Urinary bladder (tissue), 4 donors: Measurements from ENCODE around the gene CD47. TPM values are rescaled to one million over a fixed set of nuclear protein-coding genes. Genes with fewer than 3 reads are reported as not detected.

ENCODE experiments used
- DNase-seq: peaks from one replicate; pipeline ENCODE4 v3.0.0-alpha.2; 2015; ENCODE audit errors: extremely low spot score
- H3K27ac ChIP-seq: one replicate; pipeline ENCODE4 v1.5.1; 2013; ENCODE audit warnings: low read depth, mild to moderate bottlenecking, moderate library complexity
- H3K36me3 ChIP-seq: one replicate; pipeline ENCODE4 v1.6.1; 2013; ENCODE audit warnings: mild to moderate bottlenecking, moderate library complexity; ENCODE audit not compliant: insufficient read depth
- H3K4me1 ChIP-seq: one replicate; pipeline ENCODE4 v1.6.1; 2013; ENCODE audit warnings: mild to moderate bottlenecking, moderate library complexity; ENCODE audit not compliant: insufficient read depth
- H3K4me3 ChIP-seq: one replicate; pipeline ENCODE4 v1.5.1; 2013; ENCODE audit warnings: low read depth, low read length
- WGBS: extraction: QIAGEN DNeasy Blood & Tissue Kit; methylation state at CpG from one replicate; pipeline ENCODE4 v1.1.7; 2013; 5-methylcytosine and 5-hydroxymethylcytosine counted together
- polyA plus RNA-seq: library from polyadenylated mRNA; stranded (reverse); fragments of 200-250 nt; gene quantifications from one replicate; pipeline ENCODE4 v1.2.3, GENCODE V29; 2013
- total RNA-seq: library from RNA; depleted of rRNA; stranded (reverse); fragments of >200 nt; gene quantifications from one replicate; pipeline ENCODE4 v1.2.3, GENCODE V29; 2014
- donor health status: healthy with polysubstance abuse.
- donor health status: healthy.

The CD47 gene
- total and polyA plus RNA-seq, 2 donors: 39.2 to 155 TPM

DNA sequence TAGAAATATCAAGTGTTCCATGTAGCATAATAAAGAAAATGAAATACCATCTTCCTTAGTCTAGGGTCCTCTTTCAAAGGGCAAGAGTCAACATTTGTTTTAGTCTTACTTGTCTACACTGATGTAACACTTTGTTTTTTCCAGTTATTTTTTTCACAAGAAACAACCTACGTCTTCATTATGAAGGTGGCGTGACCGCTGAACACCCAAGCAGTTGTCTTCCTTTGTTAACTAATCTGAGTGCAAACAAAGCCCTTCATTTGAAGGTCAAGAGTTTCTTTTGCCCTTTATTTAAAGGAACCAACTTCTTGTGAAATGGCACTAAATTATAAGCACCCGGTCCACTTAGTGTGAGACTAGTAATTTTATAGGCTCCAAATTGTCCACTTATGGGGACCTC, 73.2 kb downstream of the CD47 start:
- Histone ChIP-seq H3K4me3 (no peak overlapping the region), H3K4me1 (no peaks in the 10 kb centered on the region), H3K36me3 (no peaks in the 10 kb centered on the region), H3K27ac (no peak overlapping the region)
- DNase-seq: no peak
- 80% methylated on average over 4 of the region's 4 CpGs for WGBS

DNA sequence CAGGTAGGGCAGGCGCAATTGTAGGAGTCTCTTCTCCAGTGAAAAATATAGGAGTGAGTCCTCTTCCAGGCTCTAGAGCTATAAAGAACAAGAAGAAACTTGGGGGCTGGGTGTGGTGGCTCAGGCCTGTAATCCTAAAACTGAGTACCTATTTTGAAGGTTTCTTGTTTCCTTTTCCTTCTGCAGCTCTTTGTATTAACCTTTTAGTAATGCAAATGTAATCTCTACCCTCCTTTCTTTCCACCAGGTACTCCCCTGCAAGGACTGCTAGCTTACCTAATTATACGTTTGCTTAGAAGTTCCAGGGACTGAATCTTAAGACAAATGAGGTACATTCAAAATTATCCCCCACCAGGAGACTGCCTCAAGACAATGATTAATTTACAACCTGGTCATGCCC, 75.9 kb downstream of the CD47 start:
- no peak for DNase-seq
- no peak overlapping the region for H3K4me3 ChIP-seq
- WGBS: 98% methylated on average over 2 of the region's 2 CpGs
- H3K27ac ChIP-seq: no peak overlapping the region
- no peaks in the 10 kb centered on the region for H3K4me1 ChIP-seq
- H3K36me3 ChIP-seq: no peaks in the 10 kb centered on the region

DNA sequence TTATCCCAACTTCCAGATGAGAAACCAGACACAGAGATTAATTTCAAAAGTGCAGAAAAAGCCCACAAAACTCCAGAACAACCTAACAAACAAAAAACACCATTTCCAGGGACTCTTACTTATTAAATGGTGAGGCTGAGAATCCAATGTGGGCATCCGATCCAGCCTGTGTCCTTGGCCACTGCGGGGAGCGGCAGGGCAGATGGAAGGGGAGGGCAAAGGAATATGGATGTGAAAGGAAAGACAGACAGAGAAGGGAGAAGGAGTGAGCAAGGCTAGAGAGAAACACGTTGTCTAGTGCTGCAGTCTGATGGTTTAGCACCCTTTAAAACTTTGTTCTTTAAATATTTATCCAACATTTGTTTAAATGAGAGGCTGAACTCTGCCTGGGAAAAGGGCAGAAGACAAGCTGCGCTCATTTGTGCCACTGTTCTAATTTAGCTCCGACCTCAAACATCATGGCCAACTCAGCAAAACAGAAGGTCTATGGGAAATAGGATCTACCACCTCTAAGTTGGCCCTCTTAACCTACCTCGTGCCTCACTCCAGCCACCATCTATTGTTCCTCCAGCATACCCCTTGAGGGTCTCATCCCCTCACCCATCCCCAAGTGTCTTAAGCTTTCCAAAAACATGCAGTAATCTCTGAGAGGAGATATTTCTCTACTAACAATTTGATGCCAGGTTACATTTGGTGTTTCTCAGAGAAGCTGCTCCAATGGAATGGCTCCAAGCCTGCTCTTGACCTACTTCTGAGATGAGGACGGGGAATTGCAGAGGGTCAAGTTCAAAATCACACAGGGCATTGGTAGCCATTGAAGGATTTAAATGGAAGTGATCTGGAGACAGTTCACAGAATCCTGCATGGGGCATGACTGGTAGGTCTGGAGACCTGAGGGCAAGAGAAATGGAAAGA, 77.4 kb downstream of the CD47 start:
- no peak overlapping the region for H3K4me3 ChIP-seq
- H3K27ac ChIP-seq: no peak overlapping the region
- H3K36me3 ChIP-seq: no peaks in the 10 kb centered on the region
- 59% methylated on average over 8 of the region's 8 CpGs for WGBS
- H3K4me1 ChIP-seq: no peaks in the 10 kb centered on the region
- DNase-seq: no peak

GRCh38 chr3:108012304-108012703, 78.5 kb downstream of the CD47 start:
- no peaks in the 10 kb centered on the region for H3K36me3 ChIP-seq
- no peak for DNase-seq
- H3K27ac ChIP-seq: no peak overlapping the region
- no peak overlapping the region for H3K4me3 ChIP-seq
- WGBS: 89% methylated on average over 8 of the region's 8 CpGs
- no peaks in the 10 kb centered on the region for H3K4me1 ChIP-seq

GRCh38 chr3:108011616-108012015, 79.2 kb downstream of the CD47 start:
- Histone ChIP-seq H3K36me3 (no peaks in the 10 kb centered on the region), H3K27ac (no peak overlapping the region), H3K4me1 (no peaks in the 10 kb centered on the region), H3K4me3 (no peak overlapping the region)
- WGBS: 88% methylated on average over 4 of the region's 4 CpGs
- no peak for DNase-seq

DNA sequence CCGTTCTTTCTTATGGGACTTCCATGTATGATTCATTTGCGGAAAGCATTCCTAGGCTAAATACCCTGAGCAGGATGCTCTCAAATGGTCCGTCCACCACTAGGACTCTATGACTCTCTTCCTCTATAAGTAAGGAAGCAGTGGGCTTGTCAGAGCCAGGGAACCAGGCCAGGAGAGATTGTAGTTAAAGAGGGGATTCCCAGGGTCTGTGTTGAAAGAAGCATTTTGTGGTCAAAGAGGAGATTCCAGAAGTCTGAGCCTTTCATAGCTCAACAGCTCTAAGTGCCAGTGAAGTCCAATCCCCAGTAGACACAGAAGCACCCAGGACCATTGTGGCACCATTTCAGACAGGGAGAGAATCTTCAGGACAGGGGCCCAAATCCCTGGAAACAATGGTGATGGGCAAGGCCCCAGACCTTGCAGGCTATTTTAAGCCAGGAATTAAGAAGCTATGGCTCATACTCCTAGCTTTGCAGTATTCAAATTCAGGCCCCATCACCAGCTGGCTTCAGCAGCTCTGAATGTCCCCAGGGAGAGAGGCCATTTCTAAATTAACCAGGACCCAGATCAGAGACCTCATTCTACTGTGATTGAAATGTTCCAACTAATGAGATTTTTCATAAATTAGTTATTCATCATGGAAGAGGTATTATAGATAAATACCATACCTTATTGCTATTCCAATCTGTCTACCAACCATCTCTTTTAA, 81.7 kb downstream of the CD47 start:
- WGBS: 85% methylated on average over 3 of the region's 3 CpGs
- H3K4me3 ChIP-seq: no peak overlapping the region
- H3K4me1 ChIP-seq: no peaks in the 10 kb centered on the region
- H3K27ac ChIP-seq: no peak overlapping the region
- H3K36me3 ChIP-seq: no peaks in the 10 kb centered on the region
- no peak for DNase-seq

DNA sequence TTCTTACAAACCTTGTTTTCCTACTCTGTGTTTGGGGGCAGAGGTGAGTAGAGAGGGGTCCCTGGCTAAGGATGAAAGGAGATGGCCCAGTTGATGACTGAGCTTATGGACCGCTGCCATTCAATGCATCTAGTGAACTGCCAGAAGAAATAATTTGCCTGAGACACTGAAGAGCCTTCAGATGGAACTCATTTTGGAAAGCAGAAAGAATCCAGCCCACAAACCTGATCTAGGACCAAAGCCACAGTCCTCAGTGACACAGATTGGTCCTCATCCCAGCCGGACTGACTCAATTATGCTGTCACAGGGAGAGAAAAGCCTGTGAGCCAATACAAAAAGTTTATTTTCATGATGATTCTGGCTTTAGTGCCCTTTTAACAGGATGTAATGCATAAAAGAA, 82.7 kb downstream of the CD47 start:
- WGBS: 83% methylated on average over 2 of the region's 2 CpGs
- no peak for DNase-seq
- H3K4me1 ChIP-seq: no peaks in the 10 kb centered on the region
- H3K27ac ChIP-seq: no peak overlapping the region
- no peak overlapping the region for H3K4me3 ChIP-seq
- H3K36me3 ChIP-seq: no peaks in the 10 kb centered on the region

- no peak for DNase-seq
- Histone ChIP-seq H3K36me3 (no peaks in the 10 kb centered on the region), H3K4me1 (no peaks in the 10 kb centered on the region), H3K27ac (no peak overlapping the region), H3K4me3 (no peak overlapping the region)
- WGBS: 31% methylated on average over 2 of the region's 2 CpGs
Observed at GRCh38 chr3:108006881-108007331, 83.9 kb downstream of the CD47 start.

DNA sequence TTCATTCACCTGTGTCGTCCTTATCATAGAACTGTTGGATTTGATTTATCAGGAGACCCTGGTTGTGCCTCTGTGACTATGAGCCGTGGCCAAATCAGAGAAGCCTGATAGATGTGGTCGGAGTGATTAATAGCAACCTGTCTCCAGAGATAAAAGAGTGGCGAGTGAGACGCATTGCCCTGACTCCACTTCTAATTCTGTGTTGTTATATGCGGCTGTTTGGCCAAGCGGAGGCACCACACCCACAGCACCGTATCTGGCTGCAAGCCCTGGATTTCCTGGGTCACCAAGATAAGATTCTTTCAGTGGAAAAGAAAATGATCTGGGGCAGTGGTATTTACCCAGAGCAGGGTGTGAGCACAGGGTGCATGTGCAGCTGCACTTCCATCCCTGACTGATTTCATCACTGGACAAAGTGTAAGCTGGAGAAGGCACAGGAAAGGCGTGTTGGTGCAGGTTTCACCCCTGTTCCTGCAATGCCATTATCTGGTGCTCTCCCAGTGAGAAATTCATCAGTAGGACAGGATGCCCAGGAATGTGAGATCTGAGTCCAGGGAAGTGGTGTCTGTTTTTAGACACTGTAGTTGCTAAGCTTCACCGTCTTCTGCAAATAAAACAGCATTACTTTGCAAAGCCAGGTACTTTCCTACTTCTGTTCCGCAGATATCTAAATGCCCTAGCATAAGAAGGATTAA, 84.6 kb downstream of the CD47 start:
- no peaks in the 10 kb centered on the region for H3K36me3 ChIP-seq
- DNase-seq: no peak
- no peak overlapping the region for H3K27ac ChIP-seq
- WGBS: 21% methylated on average over 11 of the region's 11 CpGs
- H3K4me3 ChIP-seq: no peak overlapping the region
- no peaks in the 10 kb centered on the region for H3K4me1 ChIP-seq

DNA sequence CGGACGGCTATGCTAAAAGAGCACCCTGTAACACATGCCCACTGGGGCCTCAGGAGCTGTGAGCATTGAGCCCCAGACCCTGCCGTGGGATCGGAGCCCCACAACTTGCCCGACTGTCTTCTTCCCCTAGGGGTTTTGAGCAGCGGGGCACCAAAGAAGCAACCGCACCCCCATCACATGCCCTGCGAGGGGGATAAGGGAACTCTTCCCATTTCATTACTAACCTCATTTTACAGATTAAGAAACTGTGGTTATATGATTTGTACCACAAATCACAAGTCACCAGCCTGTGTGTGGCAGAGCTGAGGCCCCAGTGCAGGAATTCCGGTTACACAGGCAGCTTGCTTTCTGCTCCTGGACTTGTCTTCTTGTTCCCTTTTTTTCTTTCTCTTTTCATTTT, 86.2 kb downstream of the CD47 start:
- no peaks in the 10 kb centered on the region for H3K4me1 ChIP-seq
- 83% methylated on average over 9 of the region's 9 CpGs for WGBS
- H3K36me3 ChIP-seq: no peaks in the 10 kb centered on the region
- no peak overlapping the region for H3K27ac ChIP-seq
- DNase-seq: no peak
- H3K4me3 ChIP-seq: no peak overlapping the region

DNA sequence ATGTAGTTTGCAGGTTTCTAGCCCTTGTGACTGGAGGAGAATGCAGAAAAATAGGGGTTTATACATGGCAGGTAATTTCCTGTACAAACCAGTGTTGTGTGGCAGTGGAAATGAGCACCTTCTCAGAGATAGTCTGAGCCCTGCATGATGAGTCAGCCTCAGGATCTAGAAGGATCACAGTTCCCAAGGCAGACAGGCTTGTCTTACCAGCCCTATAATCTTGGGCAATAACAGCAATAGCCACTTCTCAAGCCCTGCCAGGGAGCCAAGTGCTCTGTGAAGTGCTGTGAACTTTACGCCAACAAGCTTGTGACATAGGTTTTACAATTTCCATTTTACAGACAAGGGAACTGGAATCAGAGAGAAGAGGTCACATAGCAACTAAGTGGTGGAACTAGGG, 89.4 kb downstream of the CD47 start:
- 89% methylated on average over 1 of the region's 1 CpG for WGBS
- DNase-seq: no peak

GRCh38 chr3:107999215-107999775, 91.5 kb downstream of the CD47 start:
- 91% methylated on average over 5 of the region's 5 CpGs for WGBS
- Histone ChIP-seq H3K4me3 (no peak overlapping the region), H3K27ac (no peak overlapping the region), H3K4me1 (no peaks in the 10 kb centered on the region), H3K36me3 (no peaks in the 10 kb centered on the region)
- DNase-seq: no peak

More for the DNA sequence above, 89.4 kb downstream of the CD47 start:
- Histone ChIP-seq H3K4me3 (no peak overlapping the region), H3K4me1 (no peaks in the 10 kb centered on the region), H3K36me3 (no peaks in the 10 kb centered on the region), H3K27ac (no peak overlapping the region)

DNA sequence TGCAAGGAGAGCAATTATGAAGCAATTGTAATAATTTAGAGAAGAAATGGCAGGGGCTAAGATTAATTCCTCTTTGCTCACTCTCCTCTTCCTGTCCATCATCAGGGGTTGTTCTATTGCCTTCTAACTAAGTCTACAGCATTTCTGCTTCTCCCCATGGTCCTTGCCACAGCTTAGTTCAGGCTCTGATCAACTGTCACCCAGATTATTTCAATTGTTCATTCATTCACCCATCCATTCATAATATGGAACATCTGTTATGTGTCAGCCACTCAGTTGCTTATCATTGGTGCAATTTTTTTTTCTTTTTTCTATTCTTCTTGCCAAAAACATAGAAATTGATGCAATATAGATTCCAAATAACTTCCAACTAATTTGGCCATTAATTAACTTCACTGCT, 93.2 kb downstream of the CD47 start:
- H3K27ac ChIP-seq: no peak overlapping the region
- no peaks in the 10 kb centered on the region for H3K4me1 ChIP-seq
- DNase-seq: no peak
- no peak overlapping the region for H3K4me3 ChIP-seq
- no peaks in the 10 kb centered on the region for H3K36me3 ChIP-seq
